K562 (cell line): Measurements from ENCODE around the gene LHFPL5. TPM values are rescaled to one million over a fixed set of nuclear protein-coding genes. Genes with fewer than 3 reads are reported as not detected.

Experiments
- ATAC-seq: fragments of 200-7000 bp; cut with Tn5 transposase; 3 replicates; pipeline ENCODE4 v1.9.1; 2020; ENCODE audit warnings: moderate library complexity
- BruUV-seq: library from RNA; stranded (reverse); fragments of 400-500 nt; replicated peaks from 2 replicates; lab custom pipeline; 2021; lab: Mats Ljungman, UMichigan
- CTCF ChIA-PET: fragments of 300-600 bp; formaldehyde crosslinking; extraction: SDS; loops from one replicate; lab custom pipeline; 2021; ENCODE audit warnings: low intra/inter-chr PET ratio; lab: Yijun Ruan, JAX
- POLR2A ChIA-PET: fragments of 300-600, 350-650 bp; sonication (Branson Sonifier 250); formaldehyde crosslinking; extraction: SDS; loops from one replicate; lab custom pipeline; 2021; ENCODE audit warnings: antibody characterized with exemption, inconsistent platforms; lab: Yijun Ruan, JAX
- DNase-seq, 4 experiments: peaks; one replicate each; pipeline versions ENCODE4 v3.0.0 to v3.0.0-alpha.2; 2011 to 2018; ENCODE audit warnings: low spot score in 3 of 4, mixed read lengths in 3 of 4; ENCODE audit errors: extremely low read depth in 1 of 4
- FAIRE-seq: peaks from 2 replicates; lab custom pipeline; 2011; peaks lifted over from hg19 to GRCh38; lab: Jason Lieb, UNC
- H2AFZ ChIP-seq: 2 replicates; pipeline ENCODE4 v1.6.0; 2011; ENCODE audit warnings: low read depth, low read length, control low read depth, inconsistent platforms
- H3K27ac ChIP-seq: fragments of 200-600 bp; 3 replicates; pipeline ENCODE4 v1.8.0; 2011; ENCODE audit warnings: low read depth, mild to moderate bottlenecking, control low read depth, inconsistent platforms, low read length, moderate library complexity, mixed read lengths; ENCODE audit errors: extremely low read depth
- H3K27me3 ChIP-seq, 2 experiments: fragments of 300-600 bp in 1 of 2; 2 replicates in 1 of 2; 3 replicates in 1 of 2; pipeline versions ENCODE4 v1.6.0 to v1.8.0; 2011; ENCODE audit warnings: inconsistent platforms in 2 of 2, low read length in 2 of 2, mild to moderate bottlenecking in 1 of 2, mixed read lengths in 1 of 2, moderate library complexity in 1 of 2; ENCODE audit not compliant: control insufficient read depth in 2 of 2, insufficient read depth in 2 of 2
- H3K36me3 ChIP-seq: fragments of 300-600 bp; 3 replicates; pipeline ENCODE4 v1.8.0; 2011; ENCODE audit warnings: mild to moderate bottlenecking, low read length, inconsistent platforms; ENCODE audit not compliant: control insufficient read depth, insufficient read depth
- H3K4me1 ChIP-seq, 2 experiments: fragments of 200-600 bp in 1 of 2; replicated peaks in 1 of 2; 2 replicates in 1 of 2; 3 replicates in 1 of 2; pipeline versions ENCODE4 v1.5.1 to v1.8.0; 2011; ENCODE audit warnings: inconsistent platforms in 2 of 2, low read length in 2 of 2, mild to moderate bottlenecking in 1 of 2, mixed read lengths in 1 of 2, moderate library complexity in 1 of 2; ENCODE audit not compliant: control insufficient read depth in 2 of 2, insufficient read depth in 2 of 2
- H3K4me2 ChIP-seq: 2 replicates; pipeline ENCODE4 v1.6.1; 2011; ENCODE audit warnings: low read length, control low read depth, inconsistent platforms, mixed read lengths; ENCODE audit not compliant: insufficient read depth
- H3K4me3 ChIP-seq: fragments of 200-600 bp; sonication (generic), shearing (Covaris generic); 2 replicates; pipeline ENCODE4 v1.5.1; 2016; ENCODE audit warnings: control low read depth, inconsistent platforms
- H3K79me2 ChIP-seq: fragments of 200-600 bp; 3 replicates; pipeline ENCODE4 v1.8.0; 2011; ENCODE audit warnings: low read length, inconsistent platforms; ENCODE audit not compliant: control insufficient read depth, insufficient read depth
- H3K9ac ChIP-seq, 2 experiments: 2 replicates each; pipeline versions ENCODE4 v1.6.0 to v1.6.1; 2011; ENCODE audit warnings: low read depth in 2 of 2, low read length in 2 of 2, control low read depth in 1 of 2, inconsistent platforms in 1 of 2, mild to moderate bottlenecking in 1 of 2, mixed read lengths in 1 of 2; ENCODE audit not compliant: insufficient read depth in 1 of 2
- H3K9me1 ChIP-seq: one replicate; pipeline ENCODE4 v1.6.0; 2011; ENCODE audit warnings: inconsistent platforms, mild to moderate bottlenecking, low read length, moderate library complexity; ENCODE audit not compliant: control insufficient read depth, insufficient read depth
- H3K9me3 ChIP-seq: replicated peaks from 2 replicates; pipeline ENCODE4 v1.5.1; 2011; ENCODE audit warnings: low read depth, low read length, inconsistent platforms; ENCODE audit not compliant: control insufficient read depth, insufficient read depth
- H4K20me1 ChIP-seq: replicated peaks from 2 replicates; pipeline ENCODE4 v1.6.1; 2011; ENCODE audit warnings: low read length, inconsistent platforms, mixed read lengths; ENCODE audit not compliant: control insufficient read depth, insufficient read depth
- E2F8 ChIP-seq: fragments of 450-650 bp; IDR thresholded peaks from 2 replicates; pipeline ENCODE4 v1.7.1; 2018; ENCODE audit warnings: mild to moderate bottlenecking, low read depth; ENCODE audit not compliant: partially characterized antibody
- EP300 ChIP-seq: IDR thresholded peaks from 2 replicates; pipeline ENCODE4 v1.6.1; 2012; ENCODE audit warnings: low read length, improper control_type of control experiment
- EP400 ChIP-seq: fragments of 450-650 bp; IDR thresholded peaks from 2 replicates; pipeline ENCODE4 v1.6.1; 2017; ENCODE audit warnings: antibody characterized with exemption, mild to moderate bottlenecking, moderate library complexity
- FIP1L1 ChIP-seq: fragments of 200-400 bp; formaldehyde crosslinking; IDR thresholded peaks from 2 replicates; pipeline ENCODE4 v1.6.1; 2018; ENCODE audit warnings: mild to moderate bottlenecking, low read depth, low read length; ENCODE audit not compliant: poor library complexity, severe bottlenecking
- GTF2A2 ChIP-seq: IDR thresholded peaks from 2 replicates; pipeline ENCODE4 v1.6.1; 2016; ENCODE audit warnings: mild to moderate bottlenecking, missing genetic modification characterization, missing compliant biosample characterization
- MCM3 ChIP-seq: fragments of 450-650 bp; IDR thresholded peaks from 2 replicates; pipeline ENCODE4 v1.6.1; 2016
- MYC ChIP-seq, 2 experiments: fragments of 250-450 bp in 1 of 2; sonication (Bioruptor Pico) in 1 of 2; IDR thresholded peaks; 2 replicates each; pipeline versions ENCODE4 v1.5.1 to v1.6.1; 2012 to 2021; ENCODE audit warnings: low read depth in 2 of 2, borderline replicate concordance in 1 of 2, improper control_type of control experiment in 1 of 2, low read length in 1 of 2, mild to moderate bottlenecking in 1 of 2, moderate library complexity in 1 of 2
- NFATC3 ChIP-seq: fragments of 450-650 bp; IDR thresholded peaks from 2 replicates; pipeline ENCODE4 v1.6.1; 2017; ENCODE audit warnings: mild to moderate bottlenecking
- PHB ChIP-seq: fragments of 250-450 bp; sonication (Bioruptor Pico); IDR thresholded peaks from 2 replicates; pipeline ENCODE4 v1.5.0; 2021
- PPARD ChIP-seq: fragments of 250-450 bp; sonication (Bioruptor Pico); IDR thresholded peaks from 2 replicates; pipeline ENCODE4 v1.8.0; 2022; ENCODE audit warnings: inconsistent platforms, mild to moderate bottlenecking, moderate library complexity
- RNF2 ChIP-seq: sonication (generic); IDR thresholded peaks from 2 replicates; pipeline ENCODE4 v1.6.1; 2016
- TGIF2 ChIP-seq: sonication (generic); formaldehyde crosslinking; IDR thresholded peaks from 2 replicates; pipeline ENCODE4 v1.8.1; 2022; ENCODE audit warnings: mild to moderate bottlenecking, missing genetic modification reagents, moderate library complexity
- ZNF644 ChIP-seq: fragments of 200-800 bp; sonication (Bioruptor generic); IDR thresholded peaks from 2 replicates; pipeline ENCODE4 v1.6.1; 2016; ENCODE audit warnings: low read depth, missing genetic modification characterization, missing compliant biosample characterization
- WGBS: fragments of 100-300 bp; shearing (Covaris generic); methylation state at CpG from one replicate; pipeline ENCODE4 v1.1.6; 2016; ENCODE audit warnings: low coverage, mixed read lengths; ENCODE audit not compliant: insufficient coverage; ENCODE audit errors: missing lambda C conversion rate; 5-methylcytosine and 5-hydroxymethylcytosine counted together
- in situ Hi-C: fragments of 300-500 bp; cut with MboI; formaldehyde crosslinking; loops from 4 replicates; pipeline ENCODE4 v1.15.0; 2018; ENCODE audit warnings: inconsistent platforms, mixed read lengths
- intact Hi-C: fragments of 100-400 bp; cut with micrococcal nuclease; formaldehyde crosslinking; loops from 2 replicates; pipeline ENCODE4 v1.14.2; 2022
- polyA plus RNA-seq, 8 experiments: library from polyadenylated mRNA; depleted of rRNA in 4 of 8; stranded (reverse) in 5 of 8; unstranded in 3 of 8; fragments of >200 nt; fragmentation: Nextera tagmentation in 2 of 8; fragmentation: Illumina TruSeq in 1 of 8; extraction: Ambion mirVana in 2 of 8; extraction: Trizol in 1 of 8; gene quantifications; 2 replicates each; pipeline versions ENCODE4 v1.2.1 to v1.2.3, GENCODE V29; 2011 to 2014; ENCODE audit warnings: inconsistent platforms in 1 of 8, missing spikeins in 1 of 8
- total RNA-seq, 7 experiments: library from RNA; depleted of rRNA in 6 of 7; stranded (reverse); fragments of >200 nt in 6 of 7; fragmentation: Illumina TruSeq in 2 of 7; extraction: Trizol in 2 of 7; gene quantifications; 2 replicates each; pipeline versions ENCODE4 v1.2.1 to v1.2.3, GENCODE V29; 2011 to 2021; ENCODE audit warnings: low replicate concordance in 1 of 7
- TF ChIP-seq, protein P1 (sequence below), 2 experiments: fragments of 450-650 bp; IDR thresholded peaks; 2 replicates each; pipeline ENCODE4 v1.6.1; 2018; ENCODE audit warnings: mild to moderate bottlenecking in 2 of 2, low read depth in 1 of 2; ENCODE audit not compliant: partially characterized antibody in 2 of 2

LHFPL5 gene
- total and polyA plus RNA-seq, 9 of the 15 experiments (the other 6 are each of a cell fraction or from before 2014, with no cell fraction given) = not detected

GRCh38 chr6:35823601-35824000 is 18.4 kb downstream of the LHFPL5 start (continued):
- no peak for TF ChIP-seq RNF2

DNA sequence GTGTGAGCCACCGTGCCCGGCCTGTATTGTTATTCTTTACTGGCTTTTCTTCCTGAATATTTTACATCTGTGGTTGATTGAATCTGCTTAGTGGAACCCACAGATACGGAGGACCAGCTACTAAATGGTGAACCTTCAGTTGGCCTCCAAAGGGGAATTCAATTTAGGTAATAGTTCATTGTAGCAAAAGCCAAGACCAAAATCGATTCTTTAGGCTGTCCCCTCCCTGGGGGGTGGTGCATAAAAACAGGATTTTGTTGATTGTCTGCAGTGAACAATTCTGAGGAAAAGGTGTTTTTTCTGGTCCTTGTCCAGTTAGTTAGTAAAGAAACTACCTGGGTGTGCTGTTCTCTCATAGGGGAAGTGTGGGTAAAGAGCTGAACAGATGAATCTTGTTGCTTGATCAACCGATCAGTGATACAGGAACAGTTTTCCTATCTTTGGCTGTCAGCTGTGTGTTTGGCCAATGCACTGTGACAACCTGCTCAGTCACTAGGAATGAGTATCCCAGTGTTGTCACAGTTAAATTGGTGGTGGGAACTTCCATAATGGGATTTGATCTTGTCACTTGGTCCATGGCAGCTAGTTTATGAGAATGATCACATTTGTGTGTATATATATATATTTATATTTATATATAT is 19.5 kb downstream of the LHFPL5 start:
- DNase-seq (no peak), ATAC-seq (no peak), FAIRE-seq (no peak)
- intact Hi-C loops = no loop called here
- POLR2A ChIA-PET = interaction anchor here (1.3 kb wide), 2 partner anchors 10 to 28 kb away, joined by 5 read pairs; partner anchors contain the start of gene CLPS
- no peak overlapping the region for H3K4me3 ChIP-seq
- H3K4me2 ChIP-seq = no peak overlapping the region
- H3K9me3 ChIP-seq = no peaks in the 10 kb centered on the region
- no peak overlapping the region for H3K27ac ChIP-seq
- no peak overlapping the region for H3K9ac ChIP-seq
- no peak overlapping the region for H2AFZ ChIP-seq
- in situ Hi-C loops = no loop called here
- no peaks in the 10 kb centered on the region for H3K36me3 ChIP-seq
- H3K27me3 ChIP-seq = peaks cover 7 to 18% of the 10 kb centered on the region in 2 experiments; a peak in 4 of 5 replicates
- no peaks in the 10 kb centered on the region for H3K9me1 ChIP-seq
- no peaks in the 10 kb centered on the region for H3K4me1 ChIP-seq
- H3K79me2 ChIP-seq = no peaks in the 10 kb centered on the region
- CTCF ChIA-PET = no interaction called here
- H4K20me1 ChIP-seq = no peaks in the 10 kb centered on the region
- BruUV-seq = no TSS peak
- 4% methylated on average over 5 of the region's 5 CpGs for WGBS
- TF ChIP-seq FIP1L1 = no peak
- TF ChIP-seq NFATC3 = no peak
- TF ChIP-seq PPARD (CRISPR knock-in tag) = no peak
- TF ChIP-seq MCM3 = no peak
- TF ChIP-seq MYC (IDR thresholded peaks at IDR 0.05; ENCODE audit: low read depth, low read length) = no peak
- TF ChIP-seq MYC (CRISPR knock-in tag; IDR thresholded peaks at IDR 0.05; ENCODE audit: borderline replicate concordance, low read depth) = no peak
- TF ChIP-seq GTF2A2 (tag) = no peak
- TF ChIP-seq EP300 = no peak
- no peak for TF ChIP-seq EP400
- TF ChIP-seq, protein P1, sequence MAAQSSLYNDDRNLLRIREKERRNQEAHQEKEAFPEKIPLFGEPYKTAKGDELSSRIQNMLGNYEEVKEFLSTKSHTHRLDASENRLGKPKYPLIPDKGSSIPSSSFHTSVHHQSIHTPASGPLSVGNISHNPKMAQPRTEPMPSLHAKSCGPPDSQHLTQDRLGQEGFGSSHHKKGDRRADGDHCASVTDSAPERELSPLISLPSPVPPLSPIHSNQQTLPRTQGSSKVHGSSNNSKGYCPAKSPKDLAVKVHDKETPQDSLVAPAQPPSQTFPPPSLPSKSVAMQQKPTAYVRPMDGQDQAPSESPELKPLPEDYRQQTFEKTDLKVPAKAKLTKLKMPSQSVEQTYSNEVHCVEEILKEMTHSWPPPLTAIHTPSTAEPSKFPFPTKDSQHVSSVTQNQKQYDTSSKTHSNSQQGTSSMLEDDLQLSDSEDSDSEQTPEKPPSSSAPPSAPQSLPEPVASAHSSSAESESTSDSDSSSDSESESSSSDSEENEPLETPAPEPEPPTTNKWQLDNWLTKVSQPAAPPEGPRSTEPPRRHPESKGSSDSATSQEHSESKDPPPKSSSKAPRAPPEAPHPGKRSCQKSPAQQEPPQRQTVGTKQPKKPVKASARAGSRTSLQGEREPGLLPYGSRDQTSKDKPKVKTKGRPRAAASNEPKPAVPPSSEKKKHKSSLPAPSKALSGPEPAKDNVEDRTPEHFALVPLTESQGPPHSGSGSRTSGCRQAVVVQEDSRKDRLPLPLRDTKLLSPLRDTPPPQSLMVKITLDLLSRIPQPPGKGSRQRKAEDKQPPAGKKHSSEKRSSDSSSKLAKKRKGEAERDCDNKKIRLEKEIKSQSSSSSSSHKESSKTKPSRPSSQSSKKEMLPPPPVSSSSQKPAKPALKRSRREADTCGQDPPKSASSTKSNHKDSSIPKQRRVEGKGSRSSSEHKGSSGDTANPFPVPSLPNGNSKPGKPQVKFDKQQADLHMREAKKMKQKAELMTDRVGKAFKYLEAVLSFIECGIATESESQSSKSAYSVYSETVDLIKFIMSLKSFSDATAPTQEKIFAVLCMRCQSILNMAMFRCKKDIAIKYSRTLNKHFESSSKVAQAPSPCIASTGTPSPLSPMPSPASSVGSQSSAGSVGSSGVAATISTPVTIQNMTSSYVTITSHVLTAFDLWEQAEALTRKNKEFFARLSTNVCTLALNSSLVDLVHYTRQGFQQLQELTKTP (IDR thresholded peaks at IDR 0.05; ENCODE audit: low read depth in 1 of 2, partially characterized antibody in 2 of 2) = no peak
- no peak for TF ChIP-seq ZNF644 (tag)
- no peak for TF ChIP-seq E2F8
- no peak for TF ChIP-seq PHB (CRISPR knock-in tag)
- TF ChIP-seq TGIF2 (CRISPR knock-in tag) = no peak
